Stimulated activated CD4-positive, alpha-beta T cell treated with anti-CD3 and anti-CD28 coated beads, Interleukin-4, amount 100 ng/mL, for 48 hours (primary cell): ENCODE results near the gene NT5C1A.
A peak's percentile ranks its signal among the peaks of the same experiment; 100 is the strongest.

Experiments used
- DNase-seq, 2 donors: peaks; one replicate each; pipeline ENCODE4 v3.0.0-alpha.2; 2020; ENCODE audit warnings: low read depth in 2 of 2

Gene NT5C1A

GRCh38 chr1:39637361-39637760 is 34.5 kb downstream of the NT5C1A start:
- DNase-seq, result no peak

GRCh38 chr1:39635871-39636210 is 36.1 kb downstream of the NT5C1A start:
- DNase-seq, result no peak

GRCh38 chr1:39635205-39635870 is 36.6 kb downstream of the NT5C1A start:
- no peak for DNase-seq

GRCh38 chr1:39633422-39633821 is 38.5 kb downstream of the NT5C1A start:
- no peak for DNase-seq

- DNase-seq, result no peak
Observed at GRCh38 chr1:39632682-39633417, 39.1 kb downstream of the NT5C1A start.

- DNase-seq, result no peak
Observed at GRCh38 chr1:39632323-39632681, 39.6 kb downstream of the NT5C1A start.

GRCh38 chr1:39631361-39632322 is 40.3 kb downstream of the NT5C1A start:
- no peak for DNase-seq

GRCh38 chr1:39628807-39629350 is 43.0 kb downstream of the NT5C1A start:
- DNase-seq, result no peak

GRCh38 chr1:39626646-39627045 is 45.3 kb downstream of the NT5C1A start:
- DNase-seq, result no peak

- no peak for DNase-seq
Observed at GRCh38 chr1:39625462-39626273, 46.2 kb downstream of the NT5C1A start.

GRCh38 chr1:39625009-39625408 is 46.9 kb downstream of the NT5C1A start:
- DNase-seq, result no peak

GRCh38 chr1:39623053-39623452 is 48.9 kb downstream of the NT5C1A start:
- DNase-seq, result no peak

- no peak for DNase-seq
Observed at GRCh38 chr1:39622427-39622826, 49.5 kb downstream of the NT5C1A start.

GRCh38 chr1:39620659-39621165 is 51.2 kb downstream of the NT5C1A start:
- DNase-seq, result no peak

GRCh38 chr1:39617488-39618049 is 54.3 kb downstream of the NT5C1A start:
- DNase-seq, result no peak

GRCh38 chr1:39615086-39615673 is 56.7 kb downstream of the NT5C1A start:
- DNase-seq, result no peak

GRCh38 chr1:39614488-39614887 is 57.4 kb downstream of the NT5C1A start:
- DNase-seq, result no peak

- DNase-seq, result no peak
Observed at GRCh38 chr1:39613250-39613649, 58.7 kb downstream of the NT5C1A start.

GRCh38 chr1:39609618-39610331 is 62.1 kb downstream of the NT5C1A start:
- DNase-seq, result peak; percentile 72 to 86
